Vagina (tissue), 2 donors: ENCODE results near the gene LCE4A. TPM values are rescaled to one million over a fixed set of nuclear protein-coding genes. Genes with fewer than 3 reads are reported as not detected.

Source experiments
- DNase-seq, 2 donors: peaks; one replicate each; pipeline ENCODE4 v3.0.0-alpha.2; 2017; ENCODE audit errors: extremely low spot score in 2 of 2
- H3K27ac ChIP-seq: fragments of 200-600 bp; sonication (generic); one replicate; pipeline ENCODE4 v1.5.1; 2019
- H3K27me3 ChIP-seq: fragments of 200-600 bp; sonication (generic); one replicate; pipeline ENCODE4 v1.5.1; 2019
- H3K36me3 ChIP-seq, 2 donors: fragments of 200-600 bp; sonication (generic); one replicate each; pipeline ENCODE4 v1.5.1; 2017 to 2019
- H3K4me1 ChIP-seq: fragments of 200-600 bp; sonication (generic); one replicate; pipeline ENCODE4 v1.5.1; 2019
- H3K4me3 ChIP-seq, 2 donors: fragments of 200-600 bp; sonication (generic); 1 replicate in 1 of 2; 2 replicates in 1 of 2; pipeline ENCODE4 v1.5.1; 2016 to 2019
- H3K9me3 ChIP-seq: fragments of 200-600 bp; sonication (generic); one replicate; pipeline ENCODE4 v1.5.1; 2019
- CTCF ChIP-seq, 3 experiments: fragments of 450-650 bp in 2 of 3; fragments of 200-600 bp in 1 of 3; sonication (generic) in 1 of 3; IDR thresholded peaks; one replicate each; pipeline ENCODE4 v1.5.1; 2017 to 2019; ENCODE audit warnings: antibody characterized with exemption in 3 of 3, mild to moderate bottlenecking in 2 of 3, moderate library complexity in 2 of 3
- POLR2A ChIP-seq, 2 donors: fragments of 450-650 bp; IDR thresholded peaks; one replicate each; pipeline ENCODE4 v1.6.1; 2017; ENCODE audit warnings: antibody characterized with exemption in 2 of 2, mild to moderate bottlenecking in 2 of 2, moderate library complexity in 2 of 2
- POLR2AphosphoS5 ChIP-seq, 2 donors: sonication (generic); formaldehyde crosslinking; IDR thresholded peaks; one replicate each; pipeline ENCODE4 v1.9.0; 2017; ENCODE audit warnings: antibody characterized with exemption in 2 of 2, mild to moderate bottlenecking in 2 of 2, low read depth in 1 of 2; ENCODE audit not compliant: insufficient read depth in 1 of 2
- intact Hi-C: fragments of 100-400 bp; cut with DNase I; formaldehyde crosslinking; loops from one replicate; pipeline ENCODE4 v1.15.1; 2023
- total RNA-seq: library from RNA; depleted of rRNA; stranded (reverse); fragments of >200 nt; gene quantifications from one replicate; pipeline ENCODE4 v1.2.3, GENCODE V29; 2016

The LCE4A gene
- total RNA-seq, 1 donor from 2014 or later = not detected

DNA sequence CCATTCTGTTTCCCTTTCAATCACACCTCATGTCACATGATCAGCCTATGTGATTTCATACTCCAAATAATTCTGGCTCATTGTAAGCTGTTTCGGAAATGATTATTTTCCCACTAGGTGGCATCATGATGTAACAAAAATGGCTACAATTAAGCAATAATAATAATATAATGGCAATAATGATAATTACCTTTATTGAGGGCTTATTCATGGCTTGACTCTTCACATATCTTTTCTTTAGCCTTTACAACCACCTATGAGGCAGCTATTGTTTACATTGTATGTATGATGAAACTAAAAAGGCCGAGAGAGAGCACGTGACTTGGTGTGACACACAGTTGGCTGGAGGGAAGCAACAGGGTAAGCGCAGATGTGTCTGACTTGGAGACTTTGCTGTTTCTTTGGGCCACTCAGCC is 37.3 kb downstream of the LCE4A start:
- Histone ChIP-seq H3K27me3 (no peaks in the 10 kb centered on the region), H3K9me3 (no peaks in the 10 kb centered on the region), H3K4me3 (no peak overlapping the region), H3K27ac (no peak overlapping the region), H3K4me1 (no peaks in the 10 kb centered on the region), H3K36me3 (no peaks in the 10 kb centered on the region)
- intact Hi-C loops = no loop called here
- DNase-seq = no peak
- TF ChIP-seq POLR2AphosphoS5 (IDR thresholded peaks at IDR 0.05; ENCODE audit: insufficient read depth in 1 of 2, low read depth in 1 of 2) (peak in 1 of 2 donors; percentile 67), POLR2A (IDR thresholded peaks at IDR 0.05) (no peak), CTCF (IDR thresholded peaks at IDR 0.05) (no peak)

DNA sequence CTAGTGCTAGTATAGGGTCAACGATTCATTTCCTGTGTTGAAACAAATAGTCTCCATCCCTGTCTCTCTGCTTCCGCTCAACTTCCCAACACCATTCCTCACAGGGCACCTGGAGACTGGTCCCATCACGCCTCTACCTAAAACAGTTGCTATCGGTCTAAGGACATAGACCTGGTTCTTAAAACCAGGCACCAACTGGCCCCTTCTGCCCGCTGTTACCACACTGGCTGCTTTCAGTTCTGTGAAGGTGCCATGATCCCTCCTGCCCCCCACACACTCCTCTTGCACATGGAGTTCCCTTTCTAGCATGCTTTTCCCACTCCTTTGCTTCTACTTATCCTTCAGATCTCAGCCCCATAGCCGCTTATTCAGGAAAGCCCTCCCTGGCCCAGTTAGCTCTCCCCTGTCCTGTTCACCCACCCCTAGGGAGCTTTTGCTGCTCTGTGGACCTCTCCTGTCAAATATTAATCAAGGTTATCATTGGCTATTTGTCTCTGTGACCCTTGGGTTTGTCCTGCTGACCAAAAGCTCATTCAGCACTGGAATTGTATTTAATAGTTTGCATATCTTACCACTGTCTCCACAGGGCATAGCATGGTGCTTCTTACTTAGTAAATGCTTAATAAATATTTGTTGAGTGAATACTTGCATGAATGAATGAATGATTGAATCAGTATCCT is 37.9 kb downstream of the LCE4A start:
- Histone ChIP-seq H3K4me1 (no peaks in the 10 kb centered on the region), H3K4me3 (no peak overlapping the region), H3K27me3 (no peaks in the 10 kb centered on the region), H3K9me3 (no peaks in the 10 kb centered on the region), H3K36me3 (no peaks in the 10 kb centered on the region), H3K27ac (no peak overlapping the region)
- TF ChIP-seq CTCF (IDR thresholded peaks at IDR 0.05) (no peak), POLR2AphosphoS5 (IDR thresholded peaks at IDR 0.05; ENCODE audit: insufficient read depth in 1 of 2, low read depth in 1 of 2) (no peak), POLR2A (IDR thresholded peaks at IDR 0.05) (no peak)
- DNase-seq = no peak
- intact Hi-C loops = no loop called here

DNA sequence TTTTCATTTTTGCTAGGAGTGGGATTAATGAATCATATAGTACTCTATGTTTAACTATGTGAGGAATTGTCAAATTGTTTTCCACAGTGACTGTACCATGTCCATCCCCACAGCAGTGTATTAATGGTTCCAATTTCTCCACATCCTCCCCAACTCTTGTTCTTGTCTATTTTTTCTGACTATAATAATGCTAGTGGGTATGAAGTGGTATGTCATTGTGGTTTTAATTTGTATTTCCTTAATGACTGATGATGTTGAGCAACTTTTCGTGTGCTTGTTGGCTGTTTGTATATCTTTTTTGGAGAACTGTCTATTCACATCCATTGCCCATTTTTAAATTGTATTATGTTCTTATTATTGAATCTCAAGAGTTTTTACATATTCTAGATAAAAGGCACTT is 39.9 kb downstream of the LCE4A start:
- no peak overlapping the region for H3K4me3 ChIP-seq
- intact Hi-C loops = no loop called here
- TF ChIP-seq CTCF (IDR thresholded peaks at IDR 0.05) (no peak), POLR2AphosphoS5 (IDR thresholded peaks at IDR 0.05; ENCODE audit: insufficient read depth in 1 of 2, low read depth in 1 of 2) (no peak), POLR2A (IDR thresholded peaks at IDR 0.05) (no peak)
- no peaks in the 10 kb centered on the region for H3K36me3 ChIP-seq
- H3K27me3 ChIP-seq = no peaks in the 10 kb centered on the region
- no peak for DNase-seq
- no peaks in the 10 kb centered on the region for H3K9me3 ChIP-seq
- H3K27ac ChIP-seq = no peak overlapping the region
- H3K4me1 ChIP-seq = no peaks in the 10 kb centered on the region

GRCh38 chr1:152752225-152752624 is 44.3 kb downstream of the LCE4A start:
- intact Hi-C loops = no loop called here
- no peaks in the 10 kb centered on the region for H3K27me3 ChIP-seq
- H3K36me3 ChIP-seq = no peaks in the 10 kb centered on the region
- no peak overlapping the region for H3K27ac ChIP-seq
- no peaks in the 10 kb centered on the region for H3K4me1 ChIP-seq
- peak in 1 of 2 donors; percentile 74 for TF ChIP-seq POLR2AphosphoS5 (IDR thresholded peaks at IDR 0.05; ENCODE audit: insufficient read depth in 1 of 2, low read depth in 1 of 2)
- no peak for TF ChIP-seq CTCF (IDR thresholded peaks at IDR 0.05)
- no peak overlapping the region for H3K4me3 ChIP-seq
- H3K9me3 ChIP-seq = no peaks in the 10 kb centered on the region
- DNase-seq = no peak

- Histone ChIP-seq H3K4me1 (no peaks in the 10 kb centered on the region), H3K36me3 (no peaks in the 10 kb centered on the region), H3K27me3 (no peaks in the 10 kb centered on the region), H3K9me3 (no peaks in the 10 kb centered on the region), H3K27ac (no peak overlapping the region), H3K4me3 (no peak overlapping the region)
- intact Hi-C loops = no loop called here
- no peak for DNase-seq
- TF ChIP-seq CTCF (IDR thresholded peaks at IDR 0.05) (no peak), POLR2AphosphoS5 (IDR thresholded peaks at IDR 0.05; ENCODE audit: insufficient read depth in 1 of 2, low read depth in 1 of 2) (no peak), POLR2A (IDR thresholded peaks at IDR 0.05) (no peak)
These were observed 45.6 kb downstream of the LCE4A start for GRCh38 chr1:152753586-152753985.
